Measurements from ENCODE around the gene LIMS2.

Gene LIMS2

DNA sequence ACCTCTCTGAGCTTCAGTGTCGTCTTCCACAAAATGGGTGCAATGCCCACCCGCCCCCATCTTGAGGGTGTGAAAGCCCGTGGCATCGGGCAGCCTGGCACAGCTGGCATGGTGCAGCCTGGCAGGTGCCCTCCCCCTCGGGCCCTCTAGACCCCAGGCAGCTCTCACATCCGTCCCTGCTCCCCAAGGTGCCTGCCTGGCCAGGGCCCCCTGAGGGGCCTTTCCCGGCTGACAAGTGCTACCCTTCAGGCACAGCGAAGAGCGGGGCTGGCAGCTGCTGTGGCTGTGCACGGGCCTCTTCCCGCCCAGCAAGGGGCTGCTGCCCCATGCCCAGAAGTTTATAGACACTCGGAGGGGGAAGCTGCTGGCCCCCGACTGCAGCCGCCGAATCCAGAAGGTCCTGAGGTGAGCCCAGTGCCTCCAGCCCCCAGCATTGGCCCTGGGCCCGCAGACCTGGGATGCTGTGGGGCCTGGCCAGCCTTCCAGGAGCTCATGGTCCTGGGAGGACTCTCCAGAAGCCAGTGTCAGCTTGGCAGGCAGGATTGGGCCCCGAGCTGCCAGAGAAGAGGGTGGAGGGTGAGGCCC lies 43.2 kb downstream of the LIMS2 start:
- no peak for DNase-seq

DNA sequence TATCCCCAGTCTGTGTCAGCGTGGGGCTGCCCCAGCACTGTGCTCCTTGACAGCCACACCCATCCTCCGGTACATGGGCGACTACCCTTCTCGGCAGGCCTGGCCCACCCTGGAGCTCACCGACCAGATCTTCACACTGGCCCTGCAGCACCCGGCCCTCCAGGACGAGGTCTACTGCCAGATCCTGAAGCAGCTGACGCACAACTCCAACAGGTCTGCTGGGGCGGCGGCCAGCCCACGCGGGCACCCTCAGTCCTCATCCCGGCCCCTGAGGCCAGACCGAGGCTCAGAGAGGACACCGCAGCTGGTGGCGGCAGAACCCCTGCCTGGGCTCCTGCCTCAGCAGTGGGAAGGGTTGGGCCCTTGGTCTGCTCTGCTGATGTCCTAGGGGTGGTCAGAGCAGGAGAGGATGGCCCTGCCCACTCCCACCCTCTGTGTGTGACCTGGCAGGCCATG lies 43.8 kb downstream of the LIMS2 start:
- DNase-seq = no peak

DNA sequence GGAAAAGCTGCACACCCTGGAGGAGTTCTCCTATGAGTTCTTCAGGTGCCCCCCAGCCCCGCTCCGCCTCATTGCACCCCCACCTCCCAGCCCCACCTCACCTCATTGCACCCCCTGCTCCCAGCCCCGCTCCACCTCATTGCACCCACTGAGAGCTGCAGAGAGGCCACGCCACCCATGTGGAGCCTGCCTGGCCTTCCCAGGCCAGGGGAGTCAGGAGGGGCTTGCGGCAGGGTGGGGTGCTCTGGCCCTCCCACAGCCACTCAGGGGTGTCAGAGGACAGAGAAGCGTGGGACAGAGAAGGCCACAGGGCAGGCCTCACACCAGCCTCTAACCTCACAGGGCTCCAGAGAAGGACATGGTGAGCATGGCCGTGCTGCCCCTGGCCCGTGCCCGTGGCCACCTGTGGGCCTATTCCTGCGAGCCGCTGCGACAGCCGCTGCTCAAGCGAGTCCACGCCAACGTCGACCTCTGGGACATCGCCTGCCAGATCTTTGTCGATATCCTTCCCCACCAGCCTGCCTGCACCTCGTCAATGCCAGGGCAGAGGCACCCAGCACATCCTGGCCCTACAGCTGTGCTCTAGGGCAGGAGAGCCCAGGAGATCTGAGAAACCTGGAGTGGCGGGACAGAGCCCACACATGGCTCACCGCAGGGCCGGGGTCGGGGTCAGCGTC lies 44.3 kb downstream of the LIMS2 start:
- no peak for DNase-seq

DNA sequence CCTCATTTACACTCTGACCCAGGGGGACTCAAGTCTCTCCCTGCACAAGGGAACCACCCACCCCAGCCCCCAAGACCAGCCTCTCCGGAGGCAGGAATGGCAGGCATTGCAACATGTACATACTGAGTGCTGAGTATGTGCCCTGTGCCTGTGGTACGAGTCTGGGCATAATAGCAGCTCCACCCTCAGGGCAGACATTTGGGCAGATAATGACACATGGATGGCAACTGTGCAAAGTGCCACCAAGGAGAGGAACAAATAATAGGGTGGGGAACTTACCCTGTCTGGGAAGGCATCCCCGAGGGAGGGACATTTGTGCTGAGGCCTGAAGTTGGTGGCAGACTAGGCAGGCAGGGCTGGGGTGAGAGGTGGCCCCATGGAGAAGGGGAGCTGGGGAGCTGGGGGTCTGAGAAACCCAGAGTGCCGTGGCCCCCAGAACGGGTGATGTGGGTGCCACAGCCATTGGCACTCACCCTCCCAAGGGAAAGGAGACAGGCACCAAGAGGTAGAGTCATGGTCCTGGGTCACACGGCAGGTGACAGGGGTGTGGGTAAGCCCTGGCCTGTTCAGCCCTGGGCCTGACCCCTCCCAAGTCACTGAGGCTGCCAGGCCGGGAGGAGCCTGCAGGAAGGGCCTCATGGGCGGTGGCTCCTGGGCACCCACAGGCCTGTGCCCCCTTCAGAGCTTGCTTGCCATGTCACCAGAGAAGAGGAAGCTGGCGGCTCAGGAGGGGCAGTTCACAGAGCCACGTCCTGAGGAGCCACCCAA lies 45.0 kb downstream of the LIMS2 start:
- no peak for DNase-seq

DNA sequence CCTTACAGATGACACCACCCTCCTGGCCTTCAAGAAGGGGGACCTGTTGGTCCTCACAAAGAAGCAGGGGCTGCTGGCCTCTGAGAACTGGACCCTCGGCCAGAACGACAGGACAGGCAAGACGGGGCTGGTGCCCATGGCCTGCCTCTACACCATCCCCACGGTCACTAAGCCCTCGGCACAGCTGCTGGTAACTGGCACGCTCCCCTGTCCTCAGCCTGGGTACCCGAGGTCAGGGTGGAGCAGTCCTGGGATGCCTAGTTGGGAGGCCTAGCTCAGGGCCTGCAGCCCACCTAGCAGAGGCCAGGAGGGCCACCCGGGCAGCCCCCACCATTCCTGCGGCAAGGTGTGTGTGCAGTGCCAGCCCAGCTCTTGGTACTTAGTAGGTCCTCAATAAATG lies 45.7 kb downstream of the LIMS2 start:
- DNase-seq = no peak

DNA sequence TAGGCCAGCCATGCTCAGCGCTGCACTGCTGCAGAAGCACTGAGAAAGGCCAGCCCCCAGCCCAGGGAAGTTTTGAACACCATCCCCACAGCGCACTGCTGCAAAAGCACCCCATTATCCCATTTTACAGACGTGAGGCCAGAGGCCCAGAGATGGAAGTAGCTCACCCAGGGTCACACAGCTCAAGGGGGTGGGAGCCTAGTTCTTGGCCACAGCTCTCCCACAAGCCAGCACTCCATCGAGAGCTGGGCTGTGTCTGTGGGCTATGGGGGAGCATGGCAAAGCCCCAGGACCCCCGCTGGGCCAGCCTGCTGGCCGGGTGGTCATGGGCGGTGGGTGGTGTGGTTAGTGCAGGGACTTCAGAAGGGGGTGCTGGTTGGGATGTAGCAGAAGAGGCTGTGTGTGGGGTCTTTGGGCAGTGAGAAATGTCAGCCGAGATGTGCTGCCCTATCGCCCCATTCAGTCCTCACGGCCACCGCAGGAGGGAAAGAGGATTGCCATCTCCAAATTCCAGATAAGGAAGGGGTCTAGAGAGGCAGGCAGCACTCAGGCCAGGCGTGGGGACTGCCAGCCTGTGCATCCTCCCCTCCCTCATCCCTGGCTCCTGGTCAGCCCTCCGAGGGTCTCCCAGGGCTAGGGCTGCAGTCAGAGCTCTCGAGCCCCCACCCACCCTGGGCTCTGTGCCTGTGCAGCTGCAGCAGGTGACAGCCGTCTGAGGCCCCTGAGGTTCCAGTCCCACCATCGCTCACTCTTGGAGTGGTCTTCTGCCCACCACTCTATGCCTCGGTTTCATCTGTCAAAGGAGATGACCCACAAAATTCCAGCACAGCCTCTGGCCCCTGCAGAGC lies 46.3 kb downstream of the LIMS2 start:
- DNase-seq = no peak

DNA sequence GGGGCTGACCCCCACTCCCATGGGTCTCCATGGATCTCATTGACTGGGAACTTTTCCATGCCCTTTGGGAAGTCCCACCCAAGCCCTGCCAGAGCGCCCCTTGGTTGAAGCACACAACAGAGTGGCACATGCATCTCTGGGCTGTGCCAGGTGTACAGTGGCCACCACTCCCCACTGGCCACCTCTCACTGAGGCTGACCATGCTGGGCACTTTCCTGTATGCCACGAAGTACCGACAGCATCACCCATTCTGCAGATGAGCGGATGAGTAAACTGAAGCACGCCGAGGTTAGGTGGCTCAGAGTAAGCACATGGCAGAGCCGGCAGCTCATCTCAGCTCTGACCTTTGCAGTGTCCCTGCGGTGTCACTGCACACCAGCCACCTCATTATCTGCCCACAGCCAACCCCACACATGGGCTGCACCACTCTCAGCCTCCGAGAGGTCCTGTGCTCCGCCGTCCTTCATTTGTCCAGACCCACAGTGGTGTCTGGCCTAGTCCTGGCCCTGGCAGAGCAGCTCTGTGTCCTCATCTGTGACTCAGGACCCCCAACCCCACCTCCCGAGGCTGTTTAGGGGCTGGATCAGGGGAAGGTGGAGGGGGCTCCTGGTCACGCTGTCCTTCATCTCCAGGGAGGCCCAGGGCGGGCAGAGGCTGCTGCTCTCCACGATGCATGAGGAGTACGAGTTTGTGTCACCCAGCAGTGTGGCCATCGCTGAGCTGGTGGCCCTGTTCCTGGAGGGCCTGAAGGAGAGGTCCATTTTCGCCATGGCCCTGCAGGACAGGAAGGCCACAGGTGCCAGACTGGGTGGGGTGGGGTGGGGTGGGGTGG lies 47.4 kb downstream of the LIMS2 start:
- DNase-seq = no peak

DNA sequence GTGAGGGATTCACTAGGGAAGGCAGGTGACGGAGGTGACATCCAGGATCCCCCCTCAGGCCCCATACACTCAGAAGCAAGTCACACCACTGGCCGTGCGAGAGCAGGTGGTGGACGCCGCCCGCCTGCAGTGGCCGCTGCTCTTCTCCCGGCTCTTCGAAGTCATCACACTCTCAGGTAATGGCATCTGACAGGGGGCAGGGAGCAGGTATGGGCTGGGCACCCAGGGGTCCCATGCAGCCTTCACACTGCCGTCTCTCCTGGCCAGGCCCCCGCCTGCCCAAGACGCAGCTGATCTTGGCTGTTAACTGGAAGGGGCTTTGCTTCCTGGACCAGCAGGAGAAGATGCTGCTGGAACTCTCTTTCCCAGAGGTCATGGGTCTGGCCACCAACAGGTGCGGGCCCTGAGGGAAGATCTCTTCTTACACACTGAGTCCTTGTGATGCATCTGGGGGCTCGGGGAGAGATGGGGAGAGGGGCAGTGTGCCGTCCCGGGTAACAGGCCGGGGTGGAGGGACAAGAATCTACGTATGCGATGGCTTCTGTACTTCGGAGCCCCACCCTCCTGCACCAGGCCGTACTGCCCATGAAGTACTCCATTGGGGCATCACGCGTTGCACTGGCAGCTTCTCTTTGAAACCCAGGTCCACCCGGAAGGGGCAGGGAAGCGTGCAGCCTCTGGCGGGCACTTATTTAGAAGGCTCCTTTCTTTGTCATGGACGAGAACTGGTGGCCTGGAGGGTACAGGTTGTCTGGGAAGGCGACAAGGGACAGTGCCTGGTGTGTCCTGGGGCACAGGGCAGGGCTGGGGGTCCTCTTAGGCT lies 48.2 kb downstream of the LIMS2 start:
- DNase-seq = no peak

DNA sequence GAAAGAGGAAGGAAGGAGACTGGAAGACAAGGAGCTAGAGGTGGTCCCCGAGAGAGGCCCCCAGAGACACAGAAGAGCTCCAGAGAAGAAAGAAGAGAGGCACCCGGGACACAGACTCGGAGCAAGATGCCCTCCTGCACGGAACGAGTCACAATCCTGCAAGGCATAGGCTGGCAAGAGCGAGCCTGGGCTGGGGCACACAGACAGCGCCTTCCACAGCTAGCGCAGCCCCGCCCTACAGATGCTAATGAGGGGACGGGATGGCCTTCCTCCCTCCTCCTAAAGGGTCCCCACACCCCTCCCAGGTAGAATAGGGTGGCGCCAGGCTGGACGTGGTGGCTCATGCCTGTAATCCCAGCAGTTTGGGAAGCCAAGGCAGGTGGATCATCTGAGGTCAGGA lies 49.2 kb downstream of the LIMS2 start:
- DNase-seq = no peak

DNA sequence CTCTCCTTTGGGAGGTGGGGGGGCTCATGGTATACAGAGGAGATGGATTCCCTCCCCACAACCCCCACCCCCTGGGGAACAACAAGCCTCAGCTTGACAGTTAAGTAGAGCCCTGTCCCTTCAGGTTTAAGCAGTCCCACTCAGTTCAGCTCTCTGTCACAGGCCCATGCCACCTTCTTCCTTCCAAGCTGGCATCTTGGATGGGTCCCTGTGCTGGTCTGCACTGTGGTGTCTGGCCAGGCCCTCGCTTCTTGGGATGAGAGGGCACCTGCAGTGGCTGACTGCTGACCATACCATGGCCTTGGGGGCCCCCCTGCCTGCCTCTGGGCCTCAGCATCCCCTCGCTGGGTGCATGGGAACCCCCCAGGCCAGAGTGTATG lies 49.8 kb downstream of the LIMS2 start:
- DNase-seq = no peak

DNA sequence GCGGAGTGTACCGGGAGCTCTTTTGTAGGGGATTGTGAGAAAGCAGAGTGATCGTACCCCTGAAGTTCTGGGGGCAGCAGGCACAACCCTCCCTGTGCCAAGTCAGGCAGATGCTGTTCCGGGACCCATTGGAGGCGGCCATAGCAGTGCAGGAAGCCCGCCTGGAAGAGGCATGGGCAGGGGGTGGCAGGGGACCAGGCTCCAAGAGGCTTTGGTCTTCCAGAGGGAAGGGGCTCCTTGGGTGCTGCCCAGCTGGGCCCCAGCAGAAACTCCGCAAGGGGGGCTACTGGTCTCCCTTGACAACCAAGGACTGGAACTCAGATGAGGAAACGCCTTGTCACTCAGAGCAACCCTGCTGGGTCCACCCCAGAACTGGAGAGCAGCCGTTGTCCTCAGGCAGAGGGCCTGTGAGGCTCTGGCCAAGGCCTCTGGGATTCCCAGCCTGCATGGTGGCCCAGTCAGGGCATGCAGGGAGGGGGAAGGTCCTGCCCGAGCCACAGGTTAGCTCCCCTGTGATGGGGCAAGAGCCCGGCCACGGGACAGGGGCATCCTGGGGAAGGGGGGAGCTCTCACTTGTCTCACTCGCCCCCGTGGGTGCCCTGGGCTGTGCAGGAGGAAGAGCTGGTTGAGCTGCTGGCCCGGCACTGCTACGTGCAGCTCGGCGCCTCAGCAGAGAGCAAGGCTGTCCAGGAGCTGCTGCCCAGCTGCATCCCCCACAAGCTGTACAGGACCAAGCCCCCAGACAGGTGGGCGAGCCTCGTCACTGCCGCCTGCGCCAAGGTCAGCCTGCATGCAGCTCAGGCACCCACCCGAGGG lies 50.4 kb downstream of the LIMS2 start:
- DNase-seq = no peak

DNA sequence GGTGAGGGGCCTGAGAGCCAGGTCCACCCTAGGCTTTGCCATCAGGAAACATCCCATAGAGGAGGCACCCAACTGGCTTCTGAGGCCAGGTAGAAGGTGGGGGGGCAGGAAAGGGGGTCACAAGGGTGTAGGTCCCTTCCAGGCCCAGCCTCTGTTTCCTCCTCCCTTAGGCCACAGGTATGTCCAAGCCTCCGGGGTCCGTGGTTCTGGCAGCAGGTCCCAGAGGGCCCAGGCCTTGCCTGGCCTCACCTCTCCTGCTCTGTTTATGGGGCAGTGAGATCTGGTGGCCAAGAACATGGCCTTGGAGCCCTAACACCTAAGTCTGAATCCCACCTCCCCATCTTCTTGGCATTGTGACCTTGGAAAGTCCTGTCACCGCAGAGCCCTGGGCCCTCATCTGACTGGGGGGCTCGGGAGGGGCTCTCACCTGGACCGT lies 51.0 kb downstream of the LIMS2 start:
- DNase-seq = no peak

DNA sequence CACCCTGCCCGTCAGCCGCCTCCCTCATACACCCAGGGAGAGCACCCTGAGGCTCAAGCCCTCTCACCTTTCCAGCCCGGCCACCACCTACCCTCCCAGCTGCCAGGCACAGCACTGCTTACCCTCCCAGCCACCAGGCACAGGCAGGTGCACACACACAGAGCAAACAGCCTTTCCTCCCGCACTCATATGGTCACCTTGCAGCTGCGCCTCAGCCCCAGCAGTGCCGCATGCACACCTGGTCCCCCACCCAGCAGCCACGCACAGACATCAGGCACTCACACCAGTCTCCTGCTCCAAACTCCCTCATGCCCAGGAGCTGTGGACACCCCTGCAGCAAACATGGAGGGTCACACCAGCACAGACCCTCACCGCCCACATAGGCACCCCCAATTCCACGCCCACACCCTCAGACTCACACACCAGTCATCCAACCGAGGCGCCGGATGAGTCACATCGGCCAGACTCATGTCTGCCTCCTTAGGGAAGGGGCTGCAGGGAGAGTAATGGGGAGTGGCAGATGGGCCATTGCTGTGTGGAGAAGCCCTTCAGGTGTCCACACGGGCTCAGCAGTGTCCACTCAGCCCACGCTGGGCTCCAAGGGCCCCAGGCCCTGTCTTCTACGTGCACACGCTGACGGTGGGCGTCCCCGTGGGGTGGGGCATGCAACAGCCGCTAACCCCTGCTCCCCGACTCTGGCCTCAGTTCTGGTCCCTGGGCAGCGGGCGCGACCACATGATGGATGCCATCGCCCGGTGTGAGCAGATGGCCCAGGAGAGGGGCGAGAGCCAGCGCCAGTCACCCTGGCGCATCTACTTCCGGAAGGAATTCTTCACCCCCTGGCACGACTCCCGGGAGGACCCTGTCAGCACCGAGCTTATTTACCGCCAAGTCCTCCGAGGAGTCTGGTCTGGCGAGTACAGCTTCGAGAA lies 51.7 kb downstream of the LIMS2 start:
- DNase-seq = no peak

DNA sequence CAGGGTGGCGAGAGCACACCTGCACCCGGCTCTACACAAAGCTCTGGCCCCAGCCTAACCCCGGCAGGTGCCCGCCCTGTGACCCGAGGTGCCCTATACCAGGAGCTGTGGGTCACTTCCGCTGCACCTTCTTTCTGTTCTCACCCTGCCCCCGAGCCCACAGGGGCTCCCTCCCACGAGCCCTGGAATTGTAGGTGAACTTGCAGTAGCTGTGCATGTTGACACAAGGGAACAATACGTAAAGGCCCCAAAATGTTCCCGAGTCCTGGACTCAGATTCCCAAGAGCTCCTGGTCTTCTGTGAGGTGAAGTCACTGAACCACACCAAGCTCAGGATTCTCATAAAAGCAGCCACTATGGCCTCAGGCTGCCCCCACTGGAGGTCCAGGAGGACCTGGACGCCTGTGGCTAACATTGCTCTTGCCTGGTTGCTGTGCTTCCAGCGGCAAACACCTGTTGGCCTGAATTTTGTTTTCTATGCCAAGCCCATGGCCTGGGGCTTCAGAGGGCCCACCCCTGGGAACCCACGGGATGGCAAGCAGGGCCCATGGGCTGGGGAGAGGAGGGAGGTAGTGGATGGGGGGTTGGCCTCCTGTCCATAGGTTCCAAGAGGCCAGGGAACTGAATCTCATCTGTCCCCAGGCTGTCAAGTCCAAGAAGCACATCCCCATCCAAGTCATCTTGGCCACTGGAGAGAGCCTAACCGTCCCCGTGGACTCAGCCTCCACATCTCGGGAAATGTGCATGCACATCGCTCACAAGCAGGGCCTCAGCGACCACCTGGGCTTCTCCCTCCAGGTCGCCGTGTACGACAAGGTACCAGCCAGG lies 52.6 kb downstream of the LIMS2 start:
- DNase-seq = no peak

DNA sequence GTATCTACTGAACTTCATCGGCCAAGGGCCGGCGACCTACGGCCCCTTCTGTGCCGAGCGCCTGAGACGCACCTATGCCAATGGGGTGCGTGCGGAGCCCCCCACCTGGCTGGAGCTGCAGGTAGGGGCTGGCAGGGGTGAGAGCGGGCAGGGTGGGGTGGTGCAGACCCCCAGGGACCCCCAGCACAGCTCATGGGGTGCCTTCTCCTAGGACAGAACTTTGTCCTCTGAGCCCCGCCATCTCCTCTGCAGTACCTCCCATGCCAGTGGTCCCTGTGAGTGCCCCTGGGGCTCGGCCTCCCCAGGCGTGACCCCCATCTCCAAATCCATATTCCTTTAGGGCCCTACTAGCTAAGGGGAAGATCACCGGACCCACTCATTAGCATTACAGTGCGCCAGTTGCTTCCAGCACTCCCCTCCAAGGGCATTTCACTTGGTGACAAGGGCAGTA lies 53.3 kb downstream of the LIMS2 start:
- DNase-seq = no peak

DNA sequence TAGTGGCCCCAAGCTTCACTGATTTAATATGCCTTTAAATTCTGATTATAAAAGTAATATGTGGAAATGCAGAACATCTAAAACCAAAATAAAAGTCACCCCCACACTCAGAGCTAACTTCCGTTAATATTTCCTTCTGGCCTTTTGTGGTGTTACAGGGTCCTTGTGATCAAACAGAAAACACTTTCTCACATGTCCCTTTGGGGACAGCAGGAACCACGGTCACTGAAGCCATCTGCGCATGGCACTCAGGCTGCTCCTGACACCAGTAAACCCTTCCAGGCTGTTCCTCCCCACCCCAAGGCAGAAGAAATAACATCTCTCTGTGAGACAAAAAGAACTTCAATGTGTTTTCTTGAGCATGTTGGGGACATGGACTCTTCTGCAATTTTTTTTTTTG lies 54.5 kb downstream of the LIMS2 start:
- no peak for DNase-seq

DNA sequence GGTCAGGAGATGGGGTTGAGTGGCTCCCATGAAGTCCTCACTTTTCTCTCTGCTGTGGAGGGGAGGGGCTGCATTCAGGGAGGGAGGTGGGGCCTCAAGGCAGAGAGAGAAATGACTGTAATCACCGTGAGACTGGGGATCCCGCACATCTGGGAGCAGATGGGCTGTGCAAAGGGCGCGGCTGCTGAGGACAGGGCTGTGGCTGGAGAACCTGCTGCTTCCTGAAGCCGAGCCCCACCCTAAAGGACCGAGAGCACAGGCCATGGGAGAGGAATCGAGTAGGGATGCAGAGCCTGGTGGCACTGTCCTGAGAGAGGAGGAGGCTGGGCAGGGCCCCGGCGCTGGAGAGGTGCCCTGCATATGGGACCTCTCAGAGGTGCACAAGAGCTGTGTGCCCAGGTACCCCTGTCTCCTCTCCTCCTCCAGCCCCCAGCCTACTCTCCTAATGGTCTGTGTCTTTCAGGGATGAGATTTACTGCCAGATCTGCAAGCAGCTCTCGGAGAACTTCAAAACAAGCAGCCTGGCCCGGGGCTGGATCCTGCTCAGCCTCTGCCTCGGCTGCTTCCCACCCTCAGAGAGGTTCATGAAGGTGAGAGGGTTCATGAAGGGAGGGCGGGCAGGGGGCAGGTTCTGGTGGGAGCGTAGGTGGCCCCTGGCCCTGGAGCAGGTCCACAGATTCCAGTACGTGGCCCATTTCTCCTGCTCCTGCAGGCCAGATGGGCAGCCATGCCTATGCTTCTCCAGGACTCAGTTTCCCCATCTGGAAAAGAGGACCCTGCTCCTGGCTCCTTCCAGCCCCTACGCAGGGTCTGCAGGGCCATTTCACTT lies 55.2 kb downstream of the LIMS2 start:
- DNase-seq = no peak

Measured in NCI-H187 (cell line).